IMR-90 (cell line): Measurements from ENCODE around the gene SLC25A40. TPM values are rescaled to one million over a fixed set of nuclear protein-coding genes. Genes with fewer than 3 reads are reported as not detected.

Source experiments
- ATAC-seq: fragments of 200-7000 bp; cut with Tn5 transposase; 2 replicates; pipeline ENCODE4 v1.9.1; 2020; ENCODE audit warnings: low read depth, mild to moderate bottlenecking, moderate library complexity
- BruUV-seq: library from RNA; stranded (reverse); fragments of 400-500 nt; replicated peaks from 2 replicates; lab custom pipeline; 2021; lab: Mats Ljungman, UMichigan
- CTCF ChIA-PET: fragments of 300-600 bp; formaldehyde crosslinking; extraction: SDS; loops from one replicate; lab custom pipeline; 2021; ENCODE audit warnings: antibody characterized with exemption; lab: Yijun Ruan, JAX
- POLR2A ChIA-PET: fragments of 300-600 bp; sonication (Branson Sonifier 250); formaldehyde crosslinking; loops from one replicate; lab custom pipeline; 2022; ENCODE audit warnings: antibody characterized with exemption; ENCODE audit not compliant: unreplicated experiment; lab: Charles Lee
- DNase-seq: peaks from one replicate; pipeline ENCODE4 v3.0.0; 2013
- H2AFZ ChIP-seq: replicated peaks from 2 replicates; pipeline ENCODE3; 2013; ENCODE audit warnings: low read length, mild to moderate bottlenecking; ENCODE audit not compliant: poor library complexity
- H2AK5ac ChIP-seq: 2 replicates; pipeline ENCODE4 v1.6.1; 2013; ENCODE audit warnings: low read depth, low read length, inconsistent platforms
- H2AK9ac ChIP-seq: replicated peaks from 2 replicates; pipeline ENCODE3; 2013; ENCODE audit warnings: mild to moderate bottlenecking, low read depth, low read length, moderate library complexity; ENCODE audit not compliant: poor library complexity
- H2BK120ac ChIP-seq: 2 replicates; pipeline ENCODE4 v1.6.1; 2013; ENCODE audit warnings: low read depth, low read length, inconsistent platforms
- H2BK15ac ChIP-seq: 3 replicates; pipeline ENCODE4 v1.6.1; 2013; ENCODE audit warnings: low read depth, low read length, inconsistent platforms
- H2BK20ac ChIP-seq: 2 replicates; pipeline ENCODE4 v1.6.1; 2013; ENCODE audit warnings: low read depth, mild to moderate bottlenecking, inconsistent platforms, low read length, moderate library complexity
- H2BK5ac ChIP-seq: 2 replicates; pipeline ENCODE4 v1.6.1; 2013; ENCODE audit warnings: mild to moderate bottlenecking, low read depth, low read length, inconsistent platforms; ENCODE audit not compliant: poor library complexity, severe bottlenecking
- H3K14ac ChIP-seq: replicated peaks from 2 replicates; pipeline ENCODE4 v1.6.1; 2013; ENCODE audit warnings: low read depth, low read length, inconsistent platforms
- H3K18ac ChIP-seq: 2 replicates; pipeline ENCODE4 v1.6.1; 2013; ENCODE audit warnings: low read depth, low read length, control low read depth
- H3K23ac ChIP-seq: 2 replicates; pipeline ENCODE4 v1.6.1; 2013; ENCODE audit warnings: low read depth, low read length, inconsistent platforms
- H3K27ac ChIP-seq: 2 replicates; pipeline ENCODE4 v1.5.1; 2013; ENCODE audit warnings: mild to moderate bottlenecking, control low read depth, low read length; ENCODE audit not compliant: insufficient read depth
- H3K27me3 ChIP-seq: 2 replicates; pipeline ENCODE4 v1.6.1; 2013; ENCODE audit warnings: low read length; ENCODE audit not compliant: control insufficient read depth, insufficient read depth
- H3K36me3 ChIP-seq: 2 replicates; pipeline ENCODE4 v1.6.1; 2013; ENCODE audit warnings: low read length, mixed read lengths; ENCODE audit not compliant: control insufficient read depth, insufficient read depth
- H3K4ac ChIP-seq: 2 replicates; pipeline ENCODE4 v1.6.1; 2013; ENCODE audit warnings: low read depth, low read length, inconsistent platforms
- H3K4me1 ChIP-seq: 2 replicates; pipeline ENCODE4 v1.6.1; 2013; ENCODE audit warnings: low read length, mixed read lengths; ENCODE audit not compliant: control insufficient read depth, insufficient read depth
- H3K4me2 ChIP-seq: 2 replicates; pipeline ENCODE4 v1.6.1; 2013; ENCODE audit warnings: low read depth, mild to moderate bottlenecking, control low read depth, low read length, moderate library complexity
- H3K4me3 ChIP-seq: 2 replicates; pipeline ENCODE4 v1.5.1; 2013; ENCODE audit warnings: low read depth, mild to moderate bottlenecking, control low read depth, low read length, moderate library complexity; ENCODE audit not compliant: insufficient read depth
- H3K56ac ChIP-seq: 2 replicates; pipeline ENCODE4 v1.6.1; 2013; ENCODE audit warnings: low read length, inconsistent platforms; ENCODE audit not compliant: insufficient read depth; ENCODE audit errors: extremely low read depth
- H3K79me1 ChIP-seq, 2 experiments: 2 replicates each; pipeline ENCODE4 v1.6.1; 2013; ENCODE audit warnings: low read length in 2 of 2, inconsistent platforms in 1 of 2, low read depth in 1 of 2
- H3K9ac ChIP-seq: 2 replicates; pipeline ENCODE4 v1.6.1; 2013; ENCODE audit warnings: low read depth, low read length, control low read depth
- H3K9me1 ChIP-seq: 2 replicates; pipeline ENCODE4 v1.6.1; 2013; ENCODE audit warnings: low read length, inconsistent platforms; ENCODE audit not compliant: insufficient read depth
- H3K9me3 ChIP-seq: 2 replicates; pipeline ENCODE4 v1.6.1; 2013; ENCODE audit warnings: low read length; ENCODE audit not compliant: control insufficient read depth, insufficient read depth
- H4K20me1 ChIP-seq: 2 replicates; pipeline ENCODE4 v1.6.1; 2013; ENCODE audit warnings: low read length, inconsistent platforms; ENCODE audit not compliant: insufficient read depth
- H4K5ac ChIP-seq: 2 replicates; pipeline ENCODE4 v1.6.1; 2013; ENCODE audit warnings: mild to moderate bottlenecking, low read depth, low read length, control low read depth
- H4K8ac ChIP-seq, 2 experiments: 2 replicates each; pipeline ENCODE4 v1.6.1; 2013; ENCODE audit warnings: low read depth in 2 of 2, low read length in 2 of 2, control low read depth in 1 of 2, inconsistent platforms in 1 of 2
- H4K91ac ChIP-seq: 2 replicates; pipeline ENCODE4 v1.6.1; 2013; ENCODE audit warnings: low read depth, low read length, inconsistent platforms; ENCODE audit not compliant: insufficient read depth
- BHLHE40 ChIP-seq: fragments of 150-350 bp; IDR thresholded peaks from 2 replicates; pipeline ENCODE4 v1.6.1; 2016; ENCODE audit warnings: mild to moderate bottlenecking, low read depth, low read length
- CEBPB ChIP-seq: IDR thresholded peaks from 2 replicates; pipeline ENCODE4 v1.6.1; 2012; ENCODE audit warnings: low read depth, low read length, improper control_type of control experiment
- CHD1 ChIP-seq: IDR thresholded peaks from 2 replicates; pipeline ENCODE4 v1.6.1; 2012; ENCODE audit warnings: low read depth, low read length, improper control_type of control experiment
- FOS ChIP-seq: fragments of 150-350 bp; IDR thresholded peaks from 2 replicates; pipeline ENCODE4 v1.6.1; 2016; ENCODE audit warnings: low read depth, low read length
- MAFK ChIP-seq: IDR thresholded peaks from 2 replicates; pipeline ENCODE4 v1.6.1; 2012; ENCODE audit warnings: low read depth, low read length, improper control_type of control experiment
- MAZ ChIP-seq: IDR thresholded peaks from 2 replicates; pipeline ENCODE4 v1.6.1; 2012; ENCODE audit warnings: low read depth, mild to moderate bottlenecking, low read length, improper control_type of control experiment, moderate library complexity, borderline replicate concordance
- MXI1 ChIP-seq: IDR thresholded peaks from 2 replicates; pipeline ENCODE4 v1.6.1; 2012; ENCODE audit warnings: low read depth, mild to moderate bottlenecking, low read length, moderate library complexity, borderline replicate concordance
- NFE2L2 ChIP-seq: fragments of 150-350 bp; IDR thresholded peaks from 2 replicates; pipeline ENCODE4 v1.6.1; 2016; ENCODE audit warnings: low read depth, mild to moderate bottlenecking, low read length
- POLR2A ChIP-seq: IDR thresholded peaks from 2 replicates; pipeline ENCODE4 v1.6.1; 2012; ENCODE audit warnings: mild to moderate bottlenecking, low read depth, low read length
- RAD21 ChIP-seq: IDR thresholded peaks from 2 replicates; pipeline ENCODE4 v1.6.1; 2012; ENCODE audit warnings: low read length, improper control_type of control experiment
- RCOR1 ChIP-seq: IDR thresholded peaks from 2 replicates; pipeline ENCODE4 v1.6.1; 2012; ENCODE audit warnings: mild to moderate bottlenecking, low read length, improper control_type of control experiment; ENCODE audit not compliant: insufficient replicate concordance
- RFX5 ChIP-seq: IDR thresholded peaks from 2 replicates; pipeline ENCODE4 v1.8.0; 2012; ENCODE audit warnings: low read depth, mild to moderate bottlenecking, low read length, moderate library complexity
- SMC3 ChIP-seq: fragments of 150-350 bp; IDR thresholded peaks from 2 replicates; pipeline ENCODE4 v1.6.1; 2016; ENCODE audit warnings: low read depth, mild to moderate bottlenecking, antibody characterized with exemption, low read length, moderate library complexity
- WGBS, 2 experiments: methylation state at CpG; one replicate each; pipeline versions ENCODE4 v1.1.5 to v1.1.7; 2013; ENCODE audit warnings: missing lambda C conversion rate in 2 of 2; ENCODE audit not compliant: insufficient read length in 1 of 2; ENCODE audit errors: extremely low coverage in 2 of 2; 5-methylcytosine and 5-hydroxymethylcytosine counted together
- dilution Hi-C: fragments of 300-500 bp; cut with HindIII; formaldehyde crosslinking; loops from one replicate; pipeline ENCODE4 v1.14.3; 2018; ENCODE audit warnings: low sequenced_read_pairs; ENCODE audit not compliant: unreplicated experiment
- in situ Hi-C: fragments of 300-500 bp; cut with MboI; formaldehyde crosslinking; loops from 3 replicates; pipeline ENCODE4 v1.14.3; 2019; ENCODE audit warnings: low sequenced_read_pairs, inconsistent platforms, mixed read lengths
- intact Hi-C: fragments of 100-400 bp; cut with micrococcal nuclease; formaldehyde crosslinking; loops from 2 replicates; pipeline ENCODE4 v1.10.0; 2022
- polyA plus RNA-seq, 3 experiments: library from polyadenylated mRNA; depleted of rRNA; stranded (reverse); fragments of >200 nt; gene quantifications; 2 replicates each; pipeline ENCODE4 v1.2.3, GENCODE V29; 2012; ENCODE audit warnings: low replicate concordance in 1 of 3
- total RNA-seq: library from RNA; depleted of rRNA; stranded (reverse); fragments of >200 nt; gene quantifications from 2 replicates; pipeline ENCODE4 v1.2.3, GENCODE V29; 2012
- TF ChIP-seq, protein P1 (sequence below): conservative IDR thresholded peaks from 2 replicates; pipeline ENCODE4 v1.5.1; 2012; ENCODE audit warnings: mild to moderate bottlenecking, low read depth, low read length, improper control_type of control experiment
- TF ChIP-seq, protein P2 (sequence below): fragments of 150-350 bp; IDR thresholded peaks from 2 replicates; pipeline ENCODE4 v1.6.1; 2016; ENCODE audit warnings: low read depth, mild to moderate bottlenecking, low read length, moderate library complexity, borderline replicate concordance
- TF ChIP-seq, protein P3 (sequence below): fragments of 150-350 bp; IDR thresholded peaks from 2 replicates; pipeline ENCODE4 v1.6.1; 2017; ENCODE audit warnings: mild to moderate bottlenecking, antibody characterized with exemption, low read length, low read depth

The SLC25A40 gene
- total and polyA plus RNA-seq, 2 of the 4 experiments (the other 2 are of a cell fraction): 4.7 to 6.1 TPM

DNA sequence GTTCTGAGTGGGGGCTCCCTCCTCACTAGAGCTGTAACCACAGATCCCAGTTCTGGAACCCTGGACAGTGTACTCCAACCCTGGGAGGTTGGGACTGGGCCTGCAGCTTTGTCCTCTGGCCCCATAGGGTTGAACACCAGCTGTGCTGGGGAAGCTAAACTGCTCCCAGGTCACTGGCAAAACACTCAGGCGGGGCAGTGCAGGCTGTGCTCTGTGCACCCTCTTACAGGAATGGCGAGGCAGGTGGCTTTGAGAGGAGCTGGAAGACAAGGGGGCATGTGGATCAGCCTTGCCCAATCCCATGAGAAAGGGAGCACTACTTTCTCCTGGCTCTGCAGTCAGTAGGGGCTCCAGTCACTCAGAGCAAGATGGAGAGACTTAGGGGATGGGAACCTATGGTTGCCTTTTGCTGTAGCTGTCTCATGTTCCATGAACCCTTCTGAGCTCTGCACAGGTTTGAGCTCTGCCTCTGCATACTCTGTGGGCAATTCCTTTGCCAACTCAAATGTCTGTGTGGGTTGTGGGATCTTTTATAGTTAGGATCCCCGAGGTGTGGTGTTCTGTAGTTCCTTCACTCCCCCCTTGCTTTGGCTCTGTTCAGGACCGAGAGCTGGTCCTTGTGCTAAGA is 90.7 kb downstream of the SLC25A40 start:
- Histone ChIP-seq H2BK120ac (no peak overlapping the region), H3K23ac (no peak overlapping the region), H3K4ac (no peak overlapping the region), H2BK5ac (no peak overlapping the region), H3K79me1 (no peaks in the 10 kb centered on the region), H3K4me1 (no peaks in the 10 kb centered on the region), H4K20me1 (no peaks in the 10 kb centered on the region), H2BK20ac (no peak overlapping the region), H3K36me3 (no peaks in the 10 kb centered on the region), H4K91ac (no peak overlapping the region), H3K9ac (no peak overlapping the region), H4K5ac (no peak overlapping the region), H2AFZ (no peak overlapping the region), H3K56ac (no peak overlapping the region), H3K9me3 (no peaks in the 10 kb centered on the region), H3K18ac (no peak overlapping the region), H2AK5ac (no peak overlapping the region), H2BK15ac (no peak overlapping the region), H3K4me3 (no peak overlapping the region), H2AK9ac (no peak overlapping the region), H3K4me2 (no peak overlapping the region), H3K27me3 (no peaks in the 10 kb centered on the region), H3K14ac (no peak overlapping the region), H4K8ac (no peak overlapping the region), H3K27ac (no peak overlapping the region), H3K9me1 (no peaks in the 10 kb centered on the region)
- POLR2A ChIA-PET: no interaction called here
- no CpG with 5 or more reads among the region's 4 CpGs for WGBS, 2 experiments
- ATAC-seq (no peak), DNase-seq (no peak)
- CTCF ChIA-PET: no interaction called here
- in situ Hi-C loops: loop anchor here (25.0 kb wide), 1 partner anchor 327 kb away; no protein-coding TSS in a partner anchor
- dilution Hi-C loops: no loop called here
- BruUV-seq: no TSS peak
- TF ChIP-seq, protein P1, sequence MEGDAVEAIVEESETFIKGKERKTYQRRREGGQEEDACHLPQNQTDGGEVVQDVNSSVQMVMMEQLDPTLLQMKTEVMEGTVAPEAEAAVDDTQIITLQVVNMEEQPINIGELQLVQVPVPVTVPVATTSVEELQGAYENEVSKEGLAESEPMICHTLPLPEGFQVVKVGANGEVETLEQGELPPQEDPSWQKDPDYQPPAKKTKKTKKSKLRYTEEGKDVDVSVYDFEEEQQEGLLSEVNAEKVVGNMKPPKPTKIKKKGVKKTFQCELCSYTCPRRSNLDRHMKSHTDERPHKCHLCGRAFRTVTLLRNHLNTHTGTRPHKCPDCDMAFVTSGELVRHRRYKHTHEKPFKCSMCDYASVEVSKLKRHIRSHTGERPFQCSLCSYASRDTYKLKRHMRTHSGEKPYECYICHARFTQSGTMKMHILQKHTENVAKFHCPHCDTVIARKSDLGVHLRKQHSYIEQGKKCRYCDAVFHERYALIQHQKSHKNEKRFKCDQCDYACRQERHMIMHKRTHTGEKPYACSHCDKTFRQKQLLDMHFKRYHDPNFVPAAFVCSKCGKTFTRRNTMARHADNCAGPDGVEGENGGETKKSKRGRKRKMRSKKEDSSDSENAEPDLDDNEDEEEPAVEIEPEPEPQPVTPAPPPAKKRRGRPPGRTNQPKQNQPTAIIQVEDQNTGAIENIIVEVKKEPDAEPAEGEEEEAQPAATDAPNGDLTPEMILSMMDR: no peak
- TF ChIP-seq RFX5: no peak
- no peak for TF ChIP-seq POLR2A
- TF ChIP-seq CHD1: no peak
- TF ChIP-seq BHLHE40: no peak
- no peak for TF ChIP-seq MAFK
- TF ChIP-seq SMC3: no peak
- no peak for TF ChIP-seq RAD21
- no peak for TF ChIP-seq RCOR1
- no peak for TF ChIP-seq MXI1
- no peak for TF ChIP-seq CEBPB
- TF ChIP-seq NFE2L2: no peak
- TF ChIP-seq MAZ: no peak
- TF ChIP-seq, protein P2, sequence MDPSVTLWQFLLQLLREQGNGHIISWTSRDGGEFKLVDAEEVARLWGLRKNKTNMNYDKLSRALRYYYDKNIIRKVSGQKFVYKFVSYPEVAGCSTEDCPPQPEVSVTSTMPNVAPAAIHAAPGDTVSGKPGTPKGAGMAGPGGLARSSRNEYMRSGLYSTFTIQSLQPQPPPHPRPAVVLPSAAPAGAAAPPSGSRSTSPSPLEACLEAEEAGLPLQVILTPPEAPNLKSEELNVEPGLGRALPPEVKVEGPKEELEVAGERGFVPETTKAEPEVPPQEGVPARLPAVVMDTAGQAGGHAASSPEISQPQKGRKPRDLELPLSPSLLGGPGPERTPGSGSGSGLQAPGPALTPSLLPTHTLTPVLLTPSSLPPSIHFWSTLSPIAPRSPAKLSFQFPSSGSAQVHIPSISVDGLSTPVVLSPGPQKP: no peak
- no peak for TF ChIP-seq FOS
- TF ChIP-seq, protein P3, sequence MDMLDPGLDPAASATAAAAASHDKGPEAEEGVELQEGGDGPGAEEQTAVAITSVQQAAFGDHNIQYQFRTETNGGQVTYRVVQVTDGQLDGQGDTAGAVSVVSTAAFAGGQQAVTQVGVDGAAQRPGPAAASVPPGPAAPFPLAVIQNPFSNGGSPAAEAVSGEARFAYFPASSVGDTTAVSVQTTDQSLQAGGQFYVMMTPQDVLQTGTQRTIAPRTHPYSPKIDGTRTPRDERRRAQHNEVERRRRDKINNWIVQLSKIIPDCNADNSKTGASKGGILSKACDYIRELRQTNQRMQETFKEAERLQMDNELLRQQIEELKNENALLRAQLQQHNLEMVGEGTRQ: no peak
- intact Hi-C loops: no loop called here
